GM19463 (cell line): ENCODE measurements around the gene PKMYT1.
"Not testable (repeated sequence)": the region's sequence is repeated elsewhere in the genome, so short reads cannot be mapped to it uniquely, and the experiment has no call there.

ENCODE experiments used
- ATAC-seq: cut with Tn5 transposase; IDR thresholded peaks from one replicate; pipeline ENCODE4 v1.9.1; 2021; ENCODE audit warnings: mild to moderate bottlenecking, moderate library complexity; ENCODE audit not compliant: unreplicated experiment

Gene PKMYT1

GRCh38 chr16:2963074-2963722, 17.0 kb downstream of the PKMYT1 start:
- no peak for ATAC-seq

- no peak for ATAC-seq
These were observed 17.7 kb downstream of the PKMYT1 start for GRCh38 chr16:2962334-2963073.

DNA sequence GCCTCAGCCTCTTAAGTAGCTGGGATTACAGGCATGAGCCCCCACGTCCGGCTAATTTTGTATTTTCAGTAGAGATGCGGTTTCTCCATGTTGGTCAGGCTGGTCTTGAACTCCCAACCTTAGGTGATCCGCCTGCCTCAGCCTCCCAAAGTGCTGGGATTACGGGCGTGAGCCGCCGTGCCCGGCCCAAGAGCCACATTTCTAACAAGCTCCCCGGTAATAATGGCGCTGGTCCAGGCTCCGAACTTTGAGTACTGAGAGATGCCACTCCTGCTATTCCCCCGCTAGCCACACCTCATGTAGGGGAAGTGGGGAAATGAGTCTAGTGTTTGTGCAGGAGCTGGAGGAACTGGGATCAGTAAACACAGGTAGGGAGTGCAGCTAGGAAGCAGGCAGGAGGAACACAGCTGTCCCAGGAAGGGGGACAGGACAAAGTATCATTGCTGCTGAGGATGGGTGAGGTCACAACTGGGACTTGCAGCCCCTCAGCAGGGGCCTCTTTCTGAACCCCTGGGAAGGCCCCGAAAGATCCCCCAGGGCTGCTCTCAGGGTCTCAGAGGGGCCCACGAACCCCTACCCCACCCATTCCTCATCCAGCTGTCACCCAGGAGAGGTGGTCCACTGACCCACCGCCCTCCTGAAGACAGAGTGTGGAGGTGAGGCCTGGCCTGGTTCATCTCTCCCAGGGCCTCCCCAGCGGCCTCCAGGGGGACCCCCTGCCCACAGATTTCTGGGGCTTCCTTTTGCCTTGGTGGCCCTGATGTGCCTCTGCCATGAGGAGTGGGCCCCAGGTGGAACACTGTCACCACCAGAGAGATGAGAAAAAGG, 19.8 kb downstream of the PKMYT1 start:
- no peak for ATAC-seq

GRCh38 chr16:2959206-2959605, 21.0 kb downstream of the PKMYT1 start:
- no peak for ATAC-seq

- ATAC-seq, result no peak
These were observed 23.7 kb downstream of the PKMYT1 start for GRCh38 chr16:2956579-2956956.

GRCh38 chr16:2955779-2956578, 24.3 kb downstream of the PKMYT1 start:
- ATAC-seq, result no peak

- no peak for ATAC-seq
These were observed 24.8 kb downstream of the PKMYT1 start for GRCh38 chr16:2955438-2955778.

DNA sequence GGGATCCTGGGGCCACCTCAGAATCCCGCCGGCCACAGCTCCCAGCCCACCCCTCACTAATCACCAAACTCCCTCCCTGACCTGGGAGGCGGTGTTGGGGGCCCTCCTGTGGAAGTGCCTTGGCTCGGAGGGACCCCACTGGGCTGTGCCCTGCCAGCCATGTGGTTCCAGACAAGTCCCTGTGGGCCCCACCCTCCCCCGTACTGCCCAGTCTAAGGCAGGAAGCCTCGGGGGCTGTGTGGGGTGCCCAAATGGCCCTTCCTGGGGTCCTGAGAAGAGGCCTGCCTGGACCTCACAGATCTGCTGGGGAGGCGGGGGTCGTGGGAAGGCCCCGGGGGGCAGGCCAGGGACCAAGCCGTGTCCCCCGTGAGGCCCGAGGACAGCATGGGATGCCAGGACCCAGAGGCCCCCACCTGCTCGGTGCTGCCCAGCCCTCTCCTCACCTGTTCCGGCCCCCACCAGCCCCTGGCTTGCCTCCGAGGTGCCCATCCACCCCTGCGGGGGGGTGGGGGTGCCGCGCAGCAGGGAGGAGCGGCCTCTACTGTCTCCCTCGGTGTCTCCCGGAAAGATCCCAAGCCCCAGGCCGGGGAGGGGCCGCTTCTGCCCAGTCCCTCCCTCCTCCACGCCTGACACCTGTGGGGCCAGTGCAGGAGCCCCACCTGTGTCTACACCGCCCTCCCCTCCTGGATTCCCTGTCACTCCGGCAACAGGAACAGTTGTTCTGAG, 25.4 kb downstream of the PKMYT1 start:
- ATAC-seq, result no peak

DNA sequence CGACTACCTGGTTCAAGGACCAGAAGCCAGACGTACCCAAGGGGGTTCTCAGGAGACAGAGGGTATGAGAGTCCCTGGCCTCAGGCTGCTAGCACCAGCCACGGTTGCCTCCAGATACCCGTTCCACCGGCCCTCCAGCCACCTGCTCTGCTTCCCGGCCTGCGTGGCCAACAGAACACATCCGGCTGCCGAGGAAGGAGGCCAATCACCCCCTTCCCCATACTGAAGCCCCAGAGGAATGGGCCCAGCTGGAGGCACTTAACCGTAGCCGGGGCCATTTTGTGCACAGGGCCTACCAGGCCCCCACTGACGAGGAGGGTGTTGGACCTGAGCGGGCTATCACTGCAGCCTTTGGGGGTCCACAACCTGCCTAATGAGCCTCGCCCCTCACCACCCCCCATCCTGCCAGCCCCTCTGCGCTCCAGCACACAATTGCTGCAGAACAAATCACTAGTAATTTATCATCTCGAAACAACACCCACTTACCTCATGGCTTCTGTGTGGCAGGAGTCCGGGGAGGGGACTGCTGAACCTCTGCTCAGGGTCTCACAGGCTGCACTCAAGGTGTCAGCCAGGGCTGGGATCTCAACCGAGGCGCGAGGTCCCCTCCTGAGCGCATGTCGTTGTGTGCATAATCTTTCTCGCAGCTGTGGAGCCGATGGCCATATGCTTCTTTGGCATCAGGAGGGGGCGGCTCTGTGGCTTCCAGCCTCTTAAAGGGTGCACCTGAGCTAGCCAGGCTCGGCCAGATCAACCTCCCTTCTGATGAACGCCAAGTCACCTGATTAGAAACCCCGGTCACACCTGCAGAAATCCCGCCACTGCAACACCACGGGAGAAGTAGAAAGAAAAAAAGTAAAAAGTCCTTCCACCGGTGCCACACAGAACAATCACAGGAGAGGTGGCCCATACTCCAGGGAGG, 26.3 kb downstream of the PKMYT1 start:
- no peak for ATAC-seq

GRCh38 chr16:2952679-2953078, 27.6 kb downstream of the PKMYT1 start:
- ATAC-seq, result no peak

- no peak for ATAC-seq
These were observed 29.5 kb downstream of the PKMYT1 start for GRCh38 chr16:2950773-2951172.

- ATAC-seq, result no peak
These were observed 29.9 kb downstream of the PKMYT1 start for GRCh38 chr16:2950353-2950724.

DNA sequence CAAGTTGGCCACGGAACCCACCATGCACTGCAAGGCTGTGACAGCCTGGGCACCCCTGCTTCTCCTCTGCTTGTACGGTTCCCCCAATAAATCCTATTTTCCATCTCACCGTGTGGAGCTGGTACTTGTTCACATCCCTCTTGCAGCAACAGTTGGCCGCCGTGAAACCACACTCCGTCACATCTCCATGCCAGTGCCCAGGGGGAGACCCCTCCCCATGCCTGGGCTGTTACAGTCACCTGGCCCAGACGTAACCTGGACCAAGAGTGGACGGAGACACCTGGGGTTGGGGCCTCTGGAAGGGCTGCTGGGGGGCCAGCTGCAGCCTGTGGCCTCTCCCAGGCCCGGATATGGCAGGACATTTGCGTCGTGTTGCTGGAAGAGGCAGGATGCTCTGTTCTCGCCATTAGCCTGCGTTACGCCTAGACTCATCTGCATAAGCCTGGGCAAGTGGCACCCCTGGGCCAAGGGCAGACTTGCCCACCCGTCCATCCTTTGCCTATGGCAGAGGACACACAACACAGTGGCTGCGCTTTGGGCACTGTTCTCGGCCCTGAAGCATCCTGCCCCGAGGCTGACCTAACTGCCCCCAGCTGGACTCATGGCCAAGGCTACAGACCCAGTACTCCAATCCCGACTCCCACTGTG, 30.4 kb downstream of the PKMYT1 start:
- ATAC-seq, result no peak

DNA sequence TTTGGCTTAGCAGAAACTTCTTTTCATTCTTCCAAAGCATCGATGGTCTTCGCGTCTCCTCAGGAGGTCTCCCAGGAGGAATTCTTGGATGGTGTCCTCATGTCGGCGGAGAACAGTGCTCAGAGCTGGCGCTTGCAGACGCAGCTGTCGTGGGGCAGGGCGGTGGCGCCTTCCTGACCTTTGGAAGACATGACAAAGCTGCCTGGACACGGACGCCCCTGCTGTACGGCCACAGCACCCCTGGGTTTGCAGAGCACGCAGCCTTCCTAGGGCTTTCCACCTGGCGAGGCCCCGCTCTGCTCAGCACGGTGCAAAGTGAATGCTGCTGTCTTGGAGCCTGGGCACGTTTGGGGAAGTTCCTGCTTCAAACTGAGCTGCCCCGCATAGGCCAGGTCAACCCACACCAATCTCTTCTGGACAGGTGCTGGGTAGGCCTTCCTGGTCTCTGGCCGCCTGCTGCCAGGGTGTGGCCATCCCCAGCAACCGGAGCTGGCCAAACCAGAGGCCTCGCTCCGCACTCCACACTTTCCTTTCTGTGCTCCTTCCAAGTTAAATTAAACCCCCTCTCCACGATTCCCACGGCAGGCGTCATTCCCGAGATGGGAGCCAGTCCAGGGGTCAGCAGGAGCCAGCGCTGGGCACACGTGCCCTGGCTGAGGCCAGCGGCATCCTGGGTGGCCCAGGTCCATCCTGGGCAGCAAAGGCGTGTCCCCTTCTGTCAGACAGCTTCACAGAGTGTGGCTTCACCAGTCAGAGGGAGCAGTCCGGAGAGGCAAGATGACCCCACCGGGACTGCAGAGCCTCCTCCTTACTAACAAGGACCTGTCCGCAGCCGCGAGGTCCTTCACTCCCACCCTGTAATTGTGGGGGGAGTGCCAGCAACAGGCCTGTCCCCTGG, 31.2 kb downstream of the PKMYT1 start:
- no peak for ATAC-seq

- no peak for ATAC-seq
These were observed 33.6 kb downstream of the PKMYT1 start for GRCh38 chr16:2946649-2947048.

GRCh38 chr16:2943716-2944115, 36.5 kb downstream of the PKMYT1 start:
- not testable (repeated sequence) for ATAC-seq

DNA sequence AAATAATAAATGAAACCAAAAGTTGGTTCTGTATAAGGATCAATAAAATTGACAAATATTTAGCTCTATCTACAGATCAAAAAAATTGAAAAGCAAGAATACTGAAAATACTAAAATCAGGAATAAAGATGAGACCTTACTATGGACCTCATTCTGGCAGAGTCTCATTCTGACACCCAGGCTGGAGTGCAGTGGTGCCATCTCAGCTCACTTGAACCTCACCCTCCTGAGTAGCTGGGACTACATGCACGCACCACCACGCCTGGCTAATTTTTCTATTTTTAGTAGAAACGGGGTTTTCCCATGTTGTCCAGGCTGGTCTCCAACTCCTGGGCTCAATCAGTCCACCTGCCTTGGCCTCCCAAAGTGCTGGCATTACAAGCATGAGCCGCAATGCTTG, 38.2 kb downstream of the PKMYT1 start:
- no peak for ATAC-seq

DNA sequence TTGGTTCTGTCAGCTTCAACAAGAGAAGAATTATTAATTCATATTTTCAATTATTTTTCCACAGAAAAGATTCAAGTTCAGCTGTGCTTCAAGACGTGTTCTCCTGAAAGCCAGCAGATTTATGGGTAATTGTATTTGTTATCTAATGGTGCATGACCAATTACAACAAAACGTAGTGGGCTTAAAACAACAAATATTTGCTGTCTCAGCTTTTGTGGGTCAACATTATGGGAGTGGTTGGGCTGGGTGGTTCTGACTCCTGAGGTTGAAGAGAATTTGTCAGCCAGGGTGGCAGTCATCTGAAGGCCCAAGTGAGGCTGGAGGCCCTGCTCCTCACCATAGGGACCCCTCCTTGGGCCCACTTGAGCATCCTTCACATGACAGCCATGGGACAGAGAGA, 40.3 kb downstream of the PKMYT1 start:
- no peak for ATAC-seq
